Lower lobe of right lung (tissue), 2 donors: ENCODE results near the gene SGCE. TPM values are rescaled to one million over a fixed set of nuclear protein-coding genes. Genes with fewer than 3 reads are reported as not detected.

Experiments used
- ATAC-seq, 2 donors: fragments of 200-7000 bp; cut with Tn5 transposase; one replicate each; pipeline ENCODE4 v1.9.1; 2020 to 2022; ENCODE audit warnings: mild to moderate bottlenecking in 2 of 2, moderate library complexity in 2 of 2
- DNase-seq: peaks from one replicate; pipeline ENCODE4 v3.0.0-alpha.2; 2020
- H3K27ac ChIP-seq: fragments of 200-600 bp; one replicate; pipeline ENCODE4 v1.8.0; 2022
- H3K27me3 ChIP-seq: fragments of 200-600 bp; one replicate; pipeline ENCODE4 v1.8.0; 2022; ENCODE audit warnings: low read depth
- H3K36me3 ChIP-seq: fragments of 200-600 bp; one replicate; pipeline ENCODE4 v1.8.0; 2022; ENCODE audit warnings: mild to moderate bottlenecking
- H3K4me1 ChIP-seq: fragments of 200-600 bp; one replicate; pipeline ENCODE4 v1.8.0; 2022
- H3K4me3 ChIP-seq: fragments of 200-600 bp; one replicate; pipeline ENCODE4 v1.8.0; 2022; ENCODE audit warnings: mild to moderate bottlenecking
- H3K9me3 ChIP-seq: fragments of 200-600 bp; one replicate; pipeline ENCODE4 v1.8.0; 2022
- CTCF ChIP-seq: fragments of 200-600 bp; IDR thresholded peaks from one replicate; pipeline ENCODE4 v1.8.0; 2022; ENCODE audit warnings: antibody characterized with exemption, mild to moderate bottlenecking
- intact Hi-C: fragments of 100-400 bp; cut with DNase I; formaldehyde crosslinking; loops from one replicate; pipeline ENCODE4 v1.11.0; 2022
- total RNA-seq: library from RNA; stranded (reverse); fragmentation: NEBNext Ultra II Directional; extraction: Animal tissue kit (Norgen Biotek cat#: 25700); gene quantifications from one replicate; pipeline ENCODE4 v1.2.1, GENCODE V29; 2021
- donor health status: DM: no; HTN: yes; CAD: no; lungs with severe emphysema.

SGCE gene
- total RNA-seq, 1 donor from 2014 or later = 47.1 TPM

DNA sequence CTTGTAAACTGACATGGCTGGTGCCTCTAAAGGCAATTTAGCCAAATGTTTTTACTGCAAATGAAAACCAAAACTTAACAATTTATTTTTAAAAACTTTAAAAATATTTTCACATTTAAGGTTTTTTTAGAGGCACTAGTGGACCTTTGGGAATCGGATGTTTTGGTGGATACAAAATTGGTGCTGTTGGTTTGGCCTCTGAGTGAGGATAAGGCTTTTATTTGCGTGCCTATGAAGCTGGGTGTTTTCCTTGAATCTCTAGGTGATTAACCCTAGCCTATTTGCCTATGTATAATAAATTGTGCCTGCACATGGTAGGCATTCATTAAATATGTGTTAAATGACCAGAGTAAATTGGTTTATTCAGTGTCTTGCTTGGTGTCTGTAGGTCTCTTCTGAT, 2.9 kb upstream of the SGCE start:
- H3K4me3 ChIP-seq = peak overlapping the region; percentile 67
- H3K27me3 ChIP-seq = peaks cover 20% of the 10 kb centered on the region
- no peak overlapping the region for H3K27ac ChIP-seq
- no peak for ATAC-seq
- no peaks in the 10 kb centered on the region for H3K36me3 ChIP-seq
- DNase-seq = no peak
- intact Hi-C loops = no loop called here
- H3K4me1 ChIP-seq = peaks cover 26% of the 10 kb centered on the region
- TF ChIP-seq CTCF = no peak
- H3K9me3 ChIP-seq = no peaks in the 10 kb centered on the region

DNA sequence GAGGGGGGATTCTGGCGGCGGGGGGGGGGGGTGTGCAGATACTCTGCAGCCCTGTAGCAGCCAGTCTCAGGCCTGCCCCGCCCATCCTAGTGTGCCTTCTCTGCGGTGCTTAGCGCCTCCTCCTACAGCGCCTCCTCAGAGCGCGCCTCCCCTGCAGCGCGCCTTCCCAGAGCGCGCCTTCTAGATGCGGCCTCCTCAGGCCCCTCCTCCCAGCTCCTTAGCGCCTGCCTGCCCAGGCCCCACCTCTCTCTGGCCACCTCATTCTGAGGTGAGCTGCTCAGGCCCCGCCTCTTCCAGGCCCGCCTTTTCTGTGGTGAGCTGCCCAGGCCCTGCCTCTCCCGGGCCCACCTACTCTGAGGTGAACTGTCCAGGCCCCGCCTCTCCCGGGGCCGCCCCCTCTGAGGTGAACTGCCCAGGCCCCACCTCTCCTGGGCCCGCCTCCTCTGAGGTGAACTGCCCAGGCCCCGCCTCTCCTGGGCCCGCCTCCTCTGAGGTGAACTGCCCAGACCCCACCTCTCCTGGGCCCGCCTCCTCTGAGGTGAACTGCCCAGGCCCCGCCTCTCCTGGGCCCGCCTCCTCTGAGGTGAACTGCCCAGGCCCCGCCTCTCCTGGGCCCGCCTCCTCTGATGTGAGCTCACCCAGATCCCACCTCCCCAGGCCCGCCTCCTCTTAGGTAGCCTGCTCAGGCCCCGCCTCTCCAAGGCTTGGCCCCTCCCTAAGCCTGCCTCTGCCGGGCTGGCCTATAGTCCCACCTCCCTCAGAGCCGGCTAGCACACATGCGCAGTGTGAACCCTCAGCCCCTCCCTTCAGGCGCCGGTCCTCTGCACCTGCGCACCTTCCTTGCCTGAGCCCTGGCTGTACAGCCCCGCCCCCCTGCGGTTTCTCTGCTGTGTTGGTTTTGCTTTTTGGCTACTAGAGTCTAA, 2.1 kb upstream of the SGCE start:
- Histone ChIP-seq H3K4me1 (peaks cover 26% of the 10 kb centered on the region), H3K9me3 (no peaks in the 10 kb centered on the region), H3K27me3 (peaks cover 27% of the 10 kb centered on the region), H3K27ac (no peak overlapping the region), H3K4me3 (peak overlapping the region; percentile 67), H3K36me3 (no peaks in the 10 kb centered on the region)
- DNase-seq (peak; percentile 96), ATAC-seq (peak; percentile 90 to 95)
- TF ChIP-seq CTCF = no peak
- intact Hi-C loops = no loop called here

GRCh38 chr7:94656925-94657731, 1.2 kb upstream of the SGCE start:
- no peak overlapping the region for H3K27ac ChIP-seq

DNA sequence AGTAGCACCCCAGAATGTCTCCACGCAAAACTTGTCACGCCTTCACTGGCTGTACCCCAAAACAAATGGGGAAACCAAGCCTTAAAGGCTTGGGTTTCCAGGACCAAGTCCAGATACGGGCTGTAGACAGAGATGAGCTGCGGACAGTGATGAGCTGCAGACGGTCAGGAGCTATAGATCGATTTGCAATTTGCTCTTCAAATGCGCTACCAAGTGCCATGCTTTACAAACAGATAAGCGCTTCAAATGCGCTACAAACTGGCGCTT, 658 bp upstream of the SGCE start:
- Histone ChIP-seq H3K27ac (no peak overlapping the region), H3K9me3 (no peaks in the 10 kb centered on the region), H3K4me1 (peaks cover 26% of the 10 kb centered on the region), H3K4me3 (peak overlapping the region; percentile 67), H3K27me3 (peaks cover 27% of the 10 kb centered on the region), H3K36me3 (no peaks in the 10 kb centered on the region)
- TF ChIP-seq CTCF = no peak
- ATAC-seq (no peak), DNase-seq (no peak)
- intact Hi-C loops = no loop called here

More at GRCh38 chr7:94656925-94657731, 1.2 kb upstream of the SGCE start:
- Histone ChIP-seq H3K9me3 (no peaks in the 10 kb centered on the region), H3K27me3 (peaks cover 27% of the 10 kb centered on the region), H3K4me3 (peak overlapping the region; percentile 67), H3K36me3 (no peaks in the 10 kb centered on the region), H3K4me1 (peaks cover 26% of the 10 kb centered on the region)
- no peak for TF ChIP-seq CTCF
- ATAC-seq (no peak), DNase-seq (no peak)
- intact Hi-C loops = no loop called here

DNA sequence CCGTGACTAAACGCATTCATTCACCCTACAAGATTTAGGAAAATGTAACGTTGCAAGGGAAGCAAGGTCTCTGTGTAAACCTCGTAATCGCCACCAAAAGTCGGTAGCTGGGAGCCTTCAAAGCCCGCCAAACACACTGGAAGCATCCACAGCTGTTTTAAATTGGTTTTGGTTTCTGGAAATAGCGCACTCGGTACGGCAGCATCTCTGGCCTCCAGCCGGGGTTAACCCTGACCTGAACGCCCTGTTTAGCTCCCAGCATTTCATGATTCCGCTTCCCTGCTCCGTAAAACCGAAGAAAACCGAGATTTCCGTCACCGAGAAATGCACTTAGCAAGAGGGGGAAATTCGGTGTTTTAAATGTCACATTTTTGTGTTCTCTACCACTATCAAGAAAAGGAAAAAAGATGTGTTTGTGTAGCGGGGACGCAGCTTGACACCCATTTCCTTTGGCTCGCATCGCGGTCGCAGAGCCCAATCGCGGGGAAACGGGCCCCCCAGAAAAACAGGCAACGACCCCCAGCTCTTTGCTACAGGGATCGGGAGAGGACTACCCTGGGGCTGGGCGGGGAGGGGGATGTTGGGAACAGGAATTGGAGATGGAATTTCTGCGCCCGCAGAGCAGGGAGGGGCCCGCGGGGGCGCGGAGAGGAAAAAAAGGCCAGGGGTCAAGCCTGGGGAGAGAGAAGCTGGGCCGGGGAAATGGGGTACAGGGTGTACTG, 646 bp downstream of the SGCE start:
- H3K9me3 ChIP-seq = no peaks in the 10 kb centered on the region
- H3K27ac ChIP-seq = peak overlapping the region; percentile 71
- intact Hi-C loops = no loop called here
- H3K4me1 ChIP-seq = peaks cover 26% of the 10 kb centered on the region
- DNase-seq = no peak
- peak in 1 of 2 donors; percentile 12 for ATAC-seq
- H3K27me3 ChIP-seq = peaks cover 27% of the 10 kb centered on the region
- H3K36me3 ChIP-seq = no peaks in the 10 kb centered on the region
- peak overlapping the region; percentile 67 for H3K4me3 ChIP-seq
- TF ChIP-seq CTCF = no peak
